Common myeloid progenitor, CD34-positive (primary cell): ENCODE measurements around the gene MEPE.

Experiments used
- CTCF ChIA-PET: fragments of 350-600 bp; sonication (Branson Sonifier 250); formaldehyde crosslinking; loops from one replicate; lab custom pipeline; 2021; ENCODE audit warnings: antibody characterized with exemption; lab: Charles Lee
- POLR2A ChIA-PET: fragments of 350-600 bp; sonication (Branson Sonifier 250); formaldehyde crosslinking; loops from one replicate; lab custom pipeline; 2021; ENCODE audit warnings: antibody characterized with exemption; lab: Charles Lee
- DNase-seq, 3 donors: peaks; one replicate each; pipeline versions ENCODE4 v3.0.0 to v3.0.0-alpha.2; 2013
- H3K27ac ChIP-seq, 2 experiments: 1 replicate in 1 of 2; 2 replicates in 1 of 2; pipeline ENCODE4 v1.7.0; 2013; ENCODE audit warnings: inconsistent platforms in 2 of 2, low read length in 2 of 2, mild to moderate bottlenecking in 2 of 2, low read depth in 1 of 2, moderate library complexity in 1 of 2; ENCODE audit not compliant: severe bottlenecking in 2 of 2, insufficient read depth in 1 of 2, poor library complexity in 1 of 2
- H3K27me3 ChIP-seq, 5 experiments: replicated peaks in 2 of 5; 1 replicate in 3 of 5; 2 replicates in 2 of 5; pipeline versions ENCODE4 v1.6.1 to v1.7.0; 2013; ENCODE audit warnings: low read length in 4 of 5, mild to moderate bottlenecking in 2 of 5, moderate library complexity in 2 of 5, inconsistent platforms in 1 of 5; ENCODE audit not compliant: insufficient read depth in 5 of 5, control insufficient read depth in 4 of 5
- H3K36me3 ChIP-seq, 4 experiments: 1 replicate in 2 of 4; 2 replicates in 2 of 4; pipeline versions ENCODE4 v1.6.1 to v1.7.0; 2013; ENCODE audit warnings: low read length in 3 of 4, control low read depth in 1 of 4, mild to moderate bottlenecking in 1 of 4; ENCODE audit not compliant: control insufficient read depth in 4 of 4, insufficient read depth in 4 of 4
- H3K4me1 ChIP-seq, 4 experiments: 1 replicate in 3 of 4; 2 replicates in 1 of 4; pipeline versions ENCODE4 v1.6.1 to v1.7.1; 2013; ENCODE audit warnings: low read length in 3 of 4, mild to moderate bottlenecking in 3 of 4, control low read depth in 1 of 4, inconsistent platforms in 1 of 4, moderate library complexity in 1 of 4; ENCODE audit not compliant: control insufficient read depth in 4 of 4, insufficient read depth in 4 of 4; ENCODE audit errors: control extremely low read depth in 1 of 4
- H3K4me3 ChIP-seq, 7 experiments: 1 replicate in 4 of 7; 2 replicates in 3 of 7; pipeline versions ENCODE4 v1.5.1 to v1.7.0; 2013; ENCODE audit warnings: mild to moderate bottlenecking in 7 of 7, low read length in 6 of 7, moderate library complexity in 6 of 7, inconsistent platforms in 2 of 7, low read depth in 2 of 7, control low read depth in 1 of 7; ENCODE audit not compliant: insufficient read depth in 4 of 7, control insufficient read depth in 1 of 7; ENCODE audit errors: extremely low read depth in 1 of 7
- H3K9me3 ChIP-seq, 5 experiments: 1 replicate in 4 of 5; 2 replicates in 1 of 5; pipeline versions ENCODE4 v1.6.1 to v1.7.1; 2013; ENCODE audit warnings: low read length in 4 of 5, mild to moderate bottlenecking in 2 of 5, inconsistent platforms in 1 of 5, low read depth in 1 of 5, moderate library complexity in 1 of 5; ENCODE audit not compliant: control insufficient read depth in 4 of 5, insufficient read depth in 2 of 5; ENCODE audit errors: control extremely low read depth in 1 of 5
- WGBS: methylation state at CpG from one replicate; pipeline ENCODE4 v1.1.5; 2013; ENCODE audit not compliant: insufficient coverage; 5-methylcytosine and 5-hydroxymethylcytosine counted together

Gene MEPE

GRCh38 chr4:87872028-87872427, 39.3 kb downstream of the MEPE start:
- Histone ChIP-seq H3K4me3 (no peak overlapping the region), H3K27me3 (no peaks in the 10 kb centered on the region), H3K36me3 (no peaks in the 10 kb centered on the region), H3K27ac (no peak overlapping the region), H3K4me1 (peaks cover 6 to 28% (median 9%) of the 10 kb centered on the region in 4 experiments), H3K9me3 (no peaks in the 10 kb centered on the region)
- no peak for DNase-seq
- ChIA-PET CTCF (interaction anchor here (0.7 kb wide), 1 partner anchor 301 kb away, joined by 3 read pairs; no protein-coding TSS in a partner anchor), POLR2A (no interaction called here)
- WGBS = no CpG with 5 or more reads among the region's 1 CpG

- Histone ChIP-seq H3K36me3 (no peaks in the 10 kb centered on the region), H3K4me3 (no peak overlapping the region), H3K4me1 (peaks cover 5 to 27% (median 9%) of the 10 kb centered on the region in 4 experiments), H3K9me3 (no peaks in the 10 kb centered on the region), H3K27me3 (no peaks in the 10 kb centered on the region), H3K27ac (no peak overlapping the region)
- DNase-seq = peak in 2 of 3 donors; percentile 53
- ChIA-PET POLR2A (no interaction called here), CTCF (interaction anchor here (0.7 kb wide), 1 partner anchor 640 kb away, joined by 3 read pairs; no protein-coding TSS in a partner anchor)
- WGBS = 51% methylated on average over 2 of the region's 2 CpGs
Measured at GRCh38 chr4:87875191-87875590, 42.4 kb downstream of the MEPE start.

GRCh38 chr4:87880106-87880505, 47.3 kb downstream of the MEPE start:
- no peaks in the 10 kb centered on the region for H3K36me3 ChIP-seq
- ChIA-PET POLR2A (no interaction called here), CTCF (no interaction called here)
- H3K4me1 ChIP-seq = peaks cover 3 to 25% (median 14%) of the 10 kb centered on the region in 4 experiments
- no CpG with 5 or more reads among the region's 1 CpG for WGBS
- no peak overlapping the region for H3K27ac ChIP-seq
- no peaks in the 10 kb centered on the region for H3K27me3 ChIP-seq
- no peak overlapping the region for H3K4me3 ChIP-seq
- no peaks in the 10 kb centered on the region for H3K9me3 ChIP-seq
- DNase-seq = no peak

- peaks cover 3 to 29% (median 13%) of the 10 kb centered on the region in 4 experiments for H3K4me1 ChIP-seq
- POLR2A ChIA-PET = no interaction called here
- WGBS = no CpG with 5 or more reads among the region's 1 CpG
- no peak for DNase-seq
- no peaks in the 10 kb centered on the region for H3K27me3 ChIP-seq
- no peak overlapping the region for H3K4me3 ChIP-seq
- peaks cover 0 to under 1% (median 0%) of the 10 kb centered on the region in 5 experiments for H3K9me3 ChIP-seq
- CTCF ChIA-PET = interaction anchor here (1.2 kb wide), 1 partner anchor 21 kb away, joined by 3 read pairs; no protein-coding TSS in a partner anchor
- no peak overlapping the region for H3K27ac ChIP-seq
- no peaks in the 10 kb centered on the region for H3K36me3 ChIP-seq
Measured at GRCh38 chr4:87881115-87881514, 48.3 kb downstream of the MEPE start.

GRCh38 chr4:87882321-87882720, 49.6 kb downstream of the MEPE start:
- Histone ChIP-seq H3K4me3 (no peak overlapping the region), H3K36me3 (no peaks in the 10 kb centered on the region), H3K9me3 (peaks cover 0 to 2% (median 0%) of the 10 kb centered on the region in 5 experiments), H3K4me1 (peaks cover 3 to 29% (median 13%) of the 10 kb centered on the region in 4 experiments), H3K27me3 (no peaks in the 10 kb centered on the region), H3K27ac (no peak overlapping the region)
- ChIA-PET POLR2A (no interaction called here), CTCF (interaction anchor here (1.1 to 1.3 kb wide), 4 partner anchors 12 to 30 kb away, joined by 3 to 5 read pairs (median 3); no protein-coding TSS in a partner anchor)
- DNase-seq = peak in 1 of 3 donors; percentile 48
- 20% methylated on average over 1 of the region's 1 CpG for WGBS

- CTCF ChIA-PET = no interaction called here
Measured at GRCh38 chr4:87882861-87883260, 50.1 kb downstream of the MEPE start.

GRCh38 chr4:87884976-87885549, 52.3 kb downstream of the MEPE start:
- no peaks in the 10 kb centered on the region for H3K36me3 ChIP-seq
- peak overlapping the region in 2 of 7 experiments; percentile 13 to 43 for H3K4me3 ChIP-seq
- CTCF ChIA-PET = interaction anchor here (1.0 to 1.1 kb wide), 2 partner anchors 25 to 34 kb away, joined by 3 to 4 read pairs; no protein-coding TSS in a partner anchor
- peak; percentile 22 to 70 (median 53) for DNase-seq
- no peak overlapping the region for H3K27ac ChIP-seq
- POLR2A ChIA-PET = no interaction called here
- peaks cover 0 to 10% (median 0%) of the 10 kb centered on the region in 5 experiments for H3K9me3 ChIP-seq
- H3K27me3 ChIP-seq = no peaks in the 10 kb centered on the region
- H3K4me1 ChIP-seq = peaks cover 3 to 29% (median 13%) of the 10 kb centered on the region in 4 experiments
- 2% methylated on average over 7 of the region's 9 CpGs for WGBS

More at GRCh38 chr4:87882861-87883260, 50.1 kb downstream of the MEPE start:
- no peaks in the 10 kb centered on the region for H3K36me3 ChIP-seq
- no peak overlapping the region for H3K27ac ChIP-seq
- POLR2A ChIA-PET = no interaction called here
- H3K9me3 ChIP-seq = peaks cover 0 to 2% (median 0%) of the 10 kb centered on the region in 5 experiments
- peak in 2 of 3 donors; percentile 22 to 33 for DNase-seq
- no CpG with 5 or more reads among the region's 2 CpGs for WGBS
- H3K4me3 ChIP-seq = no peak overlapping the region
- no peaks in the 10 kb centered on the region for H3K27me3 ChIP-seq
- peaks cover 3 to 29% (median 13%) of the 10 kb centered on the region in 4 experiments for H3K4me1 ChIP-seq
